Body of pancreas (tissue), 4 donors: Measurements from ENCODE around the gene ZMYND10.

Experiments used
- POLR2A ChIP-seq, 3 donors: fragments of 450-650 bp; IDR thresholded peaks; one replicate each; pipeline ENCODE4 v1.6.1; 2016; ENCODE audit warnings: antibody characterized with exemption in 3 of 3, mild to moderate bottlenecking in 2 of 3
- TF ChIP-seq, protein P1 (sequence below), 7 experiments: fragments of 450-650 bp in 4 of 7; fragments of 200-600 bp in 3 of 7; sonication (generic) in 3 of 7; IDR thresholded peaks; one replicate each; pipeline ENCODE4 v1.5.1; 2016 to 2019; ENCODE audit warnings: antibody characterized with exemption in 7 of 7

DNA sequence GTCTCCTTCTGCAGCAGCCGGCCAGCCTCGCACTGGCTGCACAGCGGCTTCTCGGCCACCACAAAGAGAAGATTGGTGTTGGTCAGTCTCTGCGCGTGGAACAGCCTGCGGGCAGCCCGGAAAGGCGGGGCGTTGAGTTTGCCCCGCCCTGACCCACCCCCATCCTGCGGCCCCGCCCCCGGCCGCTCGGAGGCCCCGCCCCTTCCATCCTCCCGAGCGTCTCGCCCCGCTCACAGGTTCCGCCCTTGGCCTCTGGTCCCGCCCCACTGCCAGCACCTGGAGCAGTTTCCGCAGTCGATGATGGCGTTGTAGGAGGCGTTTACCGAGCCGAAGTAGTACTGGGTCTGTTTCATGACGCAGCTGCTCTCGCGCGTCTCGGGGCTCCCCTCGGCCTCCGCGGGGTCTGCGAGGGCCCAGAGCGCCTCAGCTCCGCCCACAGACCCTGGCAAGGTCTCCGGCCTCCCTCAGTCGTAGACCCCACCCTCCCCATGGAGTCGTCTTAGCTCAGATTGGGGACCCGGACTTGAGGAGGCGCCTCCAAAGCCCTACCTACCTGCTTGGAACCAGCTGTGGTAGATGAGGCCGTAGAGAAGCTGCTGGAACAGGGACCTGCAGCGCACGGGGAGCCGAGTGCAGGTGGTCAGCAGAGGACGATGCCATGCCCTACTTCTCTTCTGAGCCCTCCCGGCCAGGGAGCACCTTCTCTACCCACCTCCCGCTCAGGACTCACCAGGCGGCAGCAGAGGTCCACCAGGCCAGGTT lies 19.7 kb upstream of the ZMYND10 start:
- TF ChIP-seq, protein P1, sequence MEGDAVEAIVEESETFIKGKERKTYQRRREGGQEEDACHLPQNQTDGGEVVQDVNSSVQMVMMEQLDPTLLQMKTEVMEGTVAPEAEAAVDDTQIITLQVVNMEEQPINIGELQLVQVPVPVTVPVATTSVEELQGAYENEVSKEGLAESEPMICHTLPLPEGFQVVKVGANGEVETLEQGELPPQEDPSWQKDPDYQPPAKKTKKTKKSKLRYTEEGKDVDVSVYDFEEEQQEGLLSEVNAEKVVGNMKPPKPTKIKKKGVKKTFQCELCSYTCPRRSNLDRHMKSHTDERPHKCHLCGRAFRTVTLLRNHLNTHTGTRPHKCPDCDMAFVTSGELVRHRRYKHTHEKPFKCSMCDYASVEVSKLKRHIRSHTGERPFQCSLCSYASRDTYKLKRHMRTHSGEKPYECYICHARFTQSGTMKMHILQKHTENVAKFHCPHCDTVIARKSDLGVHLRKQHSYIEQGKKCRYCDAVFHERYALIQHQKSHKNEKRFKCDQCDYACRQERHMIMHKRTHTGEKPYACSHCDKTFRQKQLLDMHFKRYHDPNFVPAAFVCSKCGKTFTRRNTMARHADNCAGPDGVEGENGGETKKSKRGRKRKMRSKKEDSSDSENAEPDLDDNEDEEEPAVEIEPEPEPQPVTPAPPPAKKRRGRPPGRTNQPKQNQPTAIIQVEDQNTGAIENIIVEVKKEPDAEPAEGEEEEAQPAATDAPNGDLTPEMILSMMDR (IDR thresholded peaks at IDR 0.05): peak in 3 of 7 experiments; percentile 14 to 23 (median 20)
- peak; percentile 80 to 88 (median 81) for TF ChIP-seq POLR2A (IDR thresholded peaks at IDR 0.05)
